ENCODE measurements around the gene LIPC.

LIPC gene

DNA sequence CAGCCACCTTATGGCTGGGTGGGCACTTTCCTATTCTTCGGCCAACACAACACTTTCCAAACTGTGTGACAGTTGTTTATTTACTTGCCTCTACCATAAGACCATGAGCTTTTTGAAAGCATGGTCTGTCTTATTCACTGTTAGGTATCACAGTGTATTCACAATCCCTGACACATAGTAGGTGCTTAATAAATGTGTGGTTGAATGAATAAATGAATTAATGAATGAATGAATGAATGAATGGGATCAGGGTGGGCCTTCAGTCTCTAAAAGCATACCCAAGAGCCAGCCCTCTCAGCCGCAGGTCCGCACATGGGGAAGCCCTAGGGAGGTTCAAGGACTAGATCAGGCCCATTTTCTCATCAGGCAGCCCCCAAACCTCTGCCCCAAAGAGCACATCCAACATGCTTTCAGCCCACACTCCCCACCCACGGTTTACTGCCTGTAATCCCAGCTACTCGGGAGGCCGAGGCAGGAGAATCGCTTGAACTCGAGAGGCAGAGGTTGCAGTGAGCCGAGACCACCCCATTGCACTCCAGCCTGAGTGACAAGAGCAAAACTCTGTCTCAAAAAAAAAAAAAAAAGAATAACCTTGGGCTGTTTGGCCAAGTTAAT lies 95.9 kb downstream of the LIPC start:
- Histone ChIP-seq H3K27ac (peak overlapping the region; percentile 91), H3K36me3 (no peaks in the 10 kb centered on the region), H3K4me3 (ENCODE audit: low read depth in 1 of 2, low read length in 1 of 2) (no peak overlapping the region), H3K27me3 (no peaks in the 10 kb centered on the region), H3K4me1 (ENCODE audit: control insufficient read depth in 1 of 2, insufficient read depth in 1 of 2, low read depth in 1 of 2, low read length in 1 of 2) (peaks cover 58 to 63% of the 10 kb centered on the region in 2 experiments), H3K9me3 (no peaks in the 10 kb centered on the region)
- TF ChIP-seq, protein P1, sequence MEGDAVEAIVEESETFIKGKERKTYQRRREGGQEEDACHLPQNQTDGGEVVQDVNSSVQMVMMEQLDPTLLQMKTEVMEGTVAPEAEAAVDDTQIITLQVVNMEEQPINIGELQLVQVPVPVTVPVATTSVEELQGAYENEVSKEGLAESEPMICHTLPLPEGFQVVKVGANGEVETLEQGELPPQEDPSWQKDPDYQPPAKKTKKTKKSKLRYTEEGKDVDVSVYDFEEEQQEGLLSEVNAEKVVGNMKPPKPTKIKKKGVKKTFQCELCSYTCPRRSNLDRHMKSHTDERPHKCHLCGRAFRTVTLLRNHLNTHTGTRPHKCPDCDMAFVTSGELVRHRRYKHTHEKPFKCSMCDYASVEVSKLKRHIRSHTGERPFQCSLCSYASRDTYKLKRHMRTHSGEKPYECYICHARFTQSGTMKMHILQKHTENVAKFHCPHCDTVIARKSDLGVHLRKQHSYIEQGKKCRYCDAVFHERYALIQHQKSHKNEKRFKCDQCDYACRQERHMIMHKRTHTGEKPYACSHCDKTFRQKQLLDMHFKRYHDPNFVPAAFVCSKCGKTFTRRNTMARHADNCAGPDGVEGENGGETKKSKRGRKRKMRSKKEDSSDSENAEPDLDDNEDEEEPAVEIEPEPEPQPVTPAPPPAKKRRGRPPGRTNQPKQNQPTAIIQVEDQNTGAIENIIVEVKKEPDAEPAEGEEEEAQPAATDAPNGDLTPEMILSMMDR (IDR thresholded peaks at IDR 0.05), result no peak

DNA sequence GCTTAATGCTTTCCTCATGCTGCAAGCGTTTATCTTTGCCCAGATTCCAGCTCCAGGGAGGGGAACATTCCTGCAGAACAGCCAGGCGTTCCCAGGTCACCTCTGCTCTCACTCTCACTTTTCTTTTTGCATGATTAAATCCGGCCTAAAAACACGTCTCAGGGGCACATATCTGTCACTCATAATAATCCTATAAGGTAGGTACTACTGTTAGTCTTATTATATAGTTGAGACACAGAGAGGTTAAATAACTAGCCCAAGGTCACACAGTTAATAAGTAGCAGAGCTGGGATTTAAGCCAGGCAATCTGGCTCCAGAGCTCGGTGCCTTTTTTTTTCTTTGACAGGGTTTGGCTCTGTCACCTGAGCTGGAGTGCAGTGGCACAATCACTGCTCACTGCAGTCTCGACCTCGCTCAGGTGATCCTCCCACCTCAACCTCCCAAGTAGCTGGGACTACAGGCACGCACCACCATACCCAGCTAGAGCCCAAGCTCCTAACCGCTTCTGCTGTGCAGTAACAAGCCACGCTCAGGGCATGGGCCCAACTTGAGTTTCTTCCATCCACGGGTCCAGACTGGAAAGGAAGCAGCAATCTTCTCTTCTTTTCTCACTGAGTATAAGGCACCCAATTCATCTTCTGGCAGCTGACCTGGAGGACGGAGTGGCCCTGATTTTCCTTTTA lies 96.5 kb downstream of the LIPC start:
- TF ChIP-seq, protein P1 (IDR thresholded peaks at IDR 0.05), result no peak
- Histone ChIP-seq H3K4me1 (ENCODE audit: control insufficient read depth in 1 of 2, insufficient read depth in 1 of 2, low read depth in 1 of 2, low read length in 1 of 2) (peaks cover 52 to 56% of the 10 kb centered on the region in 2 experiments), H3K27me3 (no peaks in the 10 kb centered on the region), H3K9me3 (no peaks in the 10 kb centered on the region), H3K27ac (no peak overlapping the region), H3K4me3 (ENCODE audit: low read depth in 1 of 2, low read length in 1 of 2) (no peak overlapping the region), H3K36me3 (no peaks in the 10 kb centered on the region)

DNA sequence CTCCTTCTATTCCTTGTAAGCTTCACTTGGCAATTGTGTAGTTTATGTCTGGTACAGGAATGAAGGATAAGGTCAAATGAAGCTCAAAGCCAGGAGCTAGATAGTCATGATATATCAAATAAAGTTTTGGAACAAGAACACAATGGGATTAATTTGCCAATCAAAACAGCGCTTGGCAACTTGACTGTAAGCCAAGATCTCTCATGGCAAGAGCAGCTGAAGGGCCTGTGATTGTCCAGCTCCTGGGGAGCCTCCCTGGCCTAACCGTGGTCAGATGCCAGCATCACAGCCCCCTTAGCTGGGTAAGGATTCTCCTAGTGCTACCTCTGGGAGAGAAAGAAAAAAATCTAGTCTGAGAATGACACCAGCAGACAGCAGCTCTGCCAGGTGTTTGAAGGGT lies 97.2 kb downstream of the LIPC start:
- no peaks in the 10 kb centered on the region for H3K9me3 ChIP-seq
- TF ChIP-seq, protein P1 (IDR thresholded peaks at IDR 0.05), result no peak

DNA sequence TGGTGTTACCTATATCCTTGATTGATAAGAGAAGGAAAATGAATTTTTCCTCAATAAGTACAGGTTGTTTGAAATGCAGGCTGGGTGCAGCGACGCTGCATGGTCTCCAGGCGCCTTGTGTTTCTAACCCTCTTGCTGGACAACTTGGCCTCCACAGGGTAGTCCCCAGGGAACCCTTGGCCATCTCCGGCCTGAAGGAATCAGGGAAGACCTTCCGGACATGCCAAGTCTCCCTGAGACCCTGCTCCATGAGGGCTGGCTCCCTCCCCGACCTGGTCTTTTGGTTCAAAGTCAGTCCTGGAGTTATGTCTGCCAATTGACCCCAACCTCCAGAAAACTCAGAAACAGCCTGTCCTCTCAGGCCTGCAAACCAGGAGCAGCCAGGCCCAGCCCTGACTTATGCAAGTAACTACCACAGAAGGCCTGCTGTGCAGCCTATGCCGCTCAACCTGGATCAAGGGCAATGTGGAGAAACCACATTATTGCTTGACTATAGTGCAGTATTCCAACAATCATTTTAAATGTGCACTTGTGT lies 98.3 kb downstream of the LIPC start:
- no peak overlapping the region for H3K4me3 ChIP-seq (ENCODE audit: low read depth in 1 of 2, low read length in 1 of 2)
- H3K9me3 ChIP-seq, result no peaks in the 10 kb centered on the region
- H3K4me1 ChIP-seq (ENCODE audit: control insufficient read depth in 1 of 2, insufficient read depth in 1 of 2, low read depth in 1 of 2, low read length in 1 of 2), result peaks cover 34 to 38% of the 10 kb centered on the region in 2 experiments
- H3K27me3 ChIP-seq, result no peaks in the 10 kb centered on the region
- H3K27ac ChIP-seq, result no peak overlapping the region
- TF ChIP-seq, protein P1 (IDR thresholded peaks at IDR 0.05), result no peak
- no peaks in the 10 kb centered on the region for H3K36me3 ChIP-seq

More for the DNA sequence above, 97.2 kb downstream of the LIPC start:
- Histone ChIP-seq H3K36me3 (no peaks in the 10 kb centered on the region), H3K4me3 (ENCODE audit: low read depth in 1 of 2, low read length in 1 of 2) (no peak overlapping the region), H3K27me3 (no peaks in the 10 kb centered on the region), H3K4me1 (ENCODE audit: control insufficient read depth in 1 of 2, insufficient read depth in 1 of 2, low read depth in 1 of 2, low read length in 1 of 2) (peaks cover 44 to 49% of the 10 kb centered on the region in 2 experiments), H3K27ac (no peak overlapping the region)

DNA sequence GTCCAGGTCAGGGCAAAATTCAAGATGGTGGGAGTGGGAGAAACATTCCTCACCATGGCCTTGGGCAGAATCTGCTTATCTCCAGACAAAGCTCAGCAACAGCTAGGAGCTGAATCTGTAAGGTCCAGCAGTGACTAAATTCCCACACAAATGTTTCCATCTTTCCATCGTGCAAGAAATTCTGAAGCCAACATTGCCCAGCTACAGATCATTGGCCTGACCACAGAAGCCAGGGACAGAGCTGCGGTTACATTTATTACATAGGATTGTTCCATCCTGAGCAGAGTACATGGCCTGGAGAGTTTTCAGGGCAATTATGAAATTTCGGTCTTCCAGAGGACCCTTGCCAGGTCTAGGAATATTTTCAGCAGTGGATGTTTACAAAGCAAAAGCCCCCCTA lies 100.3 kb downstream of the LIPC start:
- Histone ChIP-seq H3K4me1 (ENCODE audit: control insufficient read depth in 1 of 2, insufficient read depth in 1 of 2, low read depth in 1 of 2, low read length in 1 of 2) (peaks cover 14 to 18% of the 10 kb centered on the region in 2 experiments), H3K27ac (no peak overlapping the region), H3K4me3 (ENCODE audit: low read depth in 1 of 2, low read length in 1 of 2) (no peak overlapping the region), H3K9me3 (no peaks in the 10 kb centered on the region), H3K36me3 (no peaks in the 10 kb centered on the region), H3K27me3 (no peaks in the 10 kb centered on the region)
- TF ChIP-seq, protein P1 (IDR thresholded peaks at IDR 0.05), result no peak
